Heart right ventricle (tissue), 16 donors: ENCODE results near the gene GCSAML. TPM values are rescaled to one million over a fixed set of nuclear protein-coding genes. Genes with fewer than 3 reads are reported as not detected.

Experiments
- ATAC-seq, 8 donors: fragments of 200-7000 bp; cut with Tn5 transposase; one replicate each; pipeline ENCODE4 v1.9.1; 2020; ENCODE audit warnings: mild to moderate bottlenecking in 8 of 8, moderate library complexity in 8 of 8, moderate number of reproducible peaks in 1 of 8
- DNase-seq, 2 donors: peaks; one replicate each; pipeline ENCODE4 v3.0.0-alpha.2; 2020
- H3K27ac ChIP-seq, 10 donors: fragments of 200-600 bp; sonication (generic) in 2 of 10; one replicate each; pipeline versions ENCODE4 v1.5.0 to v1.8.0; 2020 to 2022; ENCODE audit warnings: mild to moderate bottlenecking in 3 of 10
- H3K27me3 ChIP-seq, 7 donors: fragments of 200-600 bp; one replicate each; pipeline ENCODE4 v1.8.0; 2021 to 2022; ENCODE audit warnings: mild to moderate bottlenecking in 2 of 7
- H3K36me3 ChIP-seq, 9 donors: fragments of 200-600 bp; sonication (generic) in 1 of 9; one replicate each; pipeline versions ENCODE4 v1.5.0 to v1.8.0; 2020 to 2022; ENCODE audit warnings: mild to moderate bottlenecking in 2 of 9
- H3K4me1 ChIP-seq, 9 donors: fragments of 200-600 bp; sonication (generic) in 1 of 9; one replicate each; pipeline versions ENCODE4 v1.5.0 to v1.8.0; 2020 to 2022; ENCODE audit warnings: mild to moderate bottlenecking in 4 of 9
- H3K4me3 ChIP-seq, 10 donors: fragments of 200-600 bp; sonication (generic) in 2 of 10; one replicate each; pipeline versions ENCODE4 v1.5.0 to v1.8.0; 2020 to 2022; ENCODE audit warnings: mild to moderate bottlenecking in 7 of 10, moderate library complexity in 2 of 10
- H3K9me3 ChIP-seq, 11 donors: fragments of 200-600 bp in 10 of 11; sonication (generic) in 2 of 11; one replicate each; pipeline versions ENCODE4 v1.5.0 to v1.8.0; 2013 to 2022; ENCODE audit warnings: mild to moderate bottlenecking in 2 of 11, control low read depth in 1 of 11, moderate library complexity in 1 of 11
- WGBS, 2 donors: extraction: QIAGEN DNeasy Blood & Tissue Kit; methylation state at CpG; one replicate each; pipeline ENCODE4 v1.1.7; 2013; ENCODE audit warnings: inconsistent platforms in 1 of 2; 5-methylcytosine and 5-hydroxymethylcytosine counted together
- intact Hi-C, 10 donors: fragments of 100-400 bp; cut with DNase I; formaldehyde crosslinking; loops; one replicate each; pipeline versions ENCODE4 v1.11.1 to v1.14.2; 2022
- polyA plus RNA-seq, 2 donors: library from polyadenylated mRNA; stranded (reverse); fragments of 200-250 nt; gene quantifications; one replicate each; pipeline ENCODE4 v1.2.3, GENCODE V29; 2013
- total RNA-seq, 10 donors: library from RNA; stranded (reverse); fragmentation: NEBNext Ultra II Directional in 3 of 10; extraction: Animal tissue kit (Norgen Biotek cat#: 25700) in 3 of 10; gene quantifications; one replicate each; pipeline versions ENCODE4 v1.2.1 to v1.2.4, GENCODE V29; 2021 to 2023
- TF ChIP-seq, protein P1 (sequence below), 9 donors: fragments of 200-600 bp; sonication (generic) in 2 of 9; IDR thresholded peaks; one replicate each; pipeline versions ENCODE4 v1.5.0 to v1.8.0; 2021 to 2022; ENCODE audit warnings: antibody characterized with exemption in 9 of 9, mild to moderate bottlenecking in 5 of 9, moderate library complexity in 1 of 9
- donor health status: Arrhythmogenic right ventricular cardiomyopathy.
- donor health status: ischemic (EF 13 %, LVEDD 7.1; RV severe dilation, severe dysfunction).
- donor health status: healthy with polysubstance abuse.
- donor health status: DM: no; HTN: yes; CAD: no.
- donor health status: DM: no; HTN: no; CAD: no.
- donor health status: ischemic (EF 25% LVEDD 6.9; RV normal size, moderate dysfunction).
- donor health status: ischemic (EF 25% LVEDD 5.7; RV mildly dilated, moderate dysfunction).
- donor health status: healthy.
- donor health status: DM: yes; HTN: yes; CAD: no.
- donor health status: Ischemic cardiomyopathy.
- donor health status: ischemic (EF 35%, LVEDD 5.7; RV mildly dilated, moderate dysfunction).
- donor health status: nonischemic (EF 11% LVEDD 7.7; RV severe dilation, severe dysfunction).
- donor health status: DM: yes; HTN: yes; CAD: no.
- donor health status: PGD.
- donor health status: ischemic (EF 29% LVEDD 5.4; RV normal size, mild dysfunction).
- donor health status: nonischemic (EF 23%, LVEDD 6.1; RV moderate dilation, normal function).

GCSAML gene
- total and polyA plus RNA-seq, 12 donors, result under 0.01 to 0.44 (median 0.13) TPM; not detected in 8

DNA sequence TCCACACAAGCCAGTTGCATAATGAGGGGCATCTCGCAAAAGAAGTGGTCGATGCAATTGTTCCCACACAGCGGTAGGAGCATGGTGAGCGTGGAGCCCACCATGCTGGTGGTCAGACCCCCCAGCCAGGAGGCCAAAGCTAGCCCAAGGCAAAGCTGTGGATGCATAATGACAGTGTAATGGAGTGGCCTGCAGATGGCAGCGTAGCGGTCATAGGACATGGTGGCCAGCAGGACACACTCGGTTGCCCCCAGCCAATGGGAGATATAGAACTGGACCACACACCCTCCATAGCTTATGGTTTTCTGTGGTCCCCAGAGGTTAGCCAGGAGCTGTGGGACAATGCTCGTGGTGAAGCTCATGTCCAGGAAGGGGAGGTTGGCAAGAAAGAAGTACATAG is 17.0 kb upstream of the GCSAML start:
- no peak overlapping the region for H3K27ac ChIP-seq
- H3K4me1 ChIP-seq, result no peaks in the 10 kb centered on the region
- intact Hi-C loops, result no loop called here
- TF ChIP-seq, protein P1, sequence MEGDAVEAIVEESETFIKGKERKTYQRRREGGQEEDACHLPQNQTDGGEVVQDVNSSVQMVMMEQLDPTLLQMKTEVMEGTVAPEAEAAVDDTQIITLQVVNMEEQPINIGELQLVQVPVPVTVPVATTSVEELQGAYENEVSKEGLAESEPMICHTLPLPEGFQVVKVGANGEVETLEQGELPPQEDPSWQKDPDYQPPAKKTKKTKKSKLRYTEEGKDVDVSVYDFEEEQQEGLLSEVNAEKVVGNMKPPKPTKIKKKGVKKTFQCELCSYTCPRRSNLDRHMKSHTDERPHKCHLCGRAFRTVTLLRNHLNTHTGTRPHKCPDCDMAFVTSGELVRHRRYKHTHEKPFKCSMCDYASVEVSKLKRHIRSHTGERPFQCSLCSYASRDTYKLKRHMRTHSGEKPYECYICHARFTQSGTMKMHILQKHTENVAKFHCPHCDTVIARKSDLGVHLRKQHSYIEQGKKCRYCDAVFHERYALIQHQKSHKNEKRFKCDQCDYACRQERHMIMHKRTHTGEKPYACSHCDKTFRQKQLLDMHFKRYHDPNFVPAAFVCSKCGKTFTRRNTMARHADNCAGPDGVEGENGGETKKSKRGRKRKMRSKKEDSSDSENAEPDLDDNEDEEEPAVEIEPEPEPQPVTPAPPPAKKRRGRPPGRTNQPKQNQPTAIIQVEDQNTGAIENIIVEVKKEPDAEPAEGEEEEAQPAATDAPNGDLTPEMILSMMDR (IDR thresholded peaks at IDR 0.05), result no peak
- DNase-seq (no peak), ATAC-seq (no peak)
- 90 to 94% methylated on average over 8 of the region's 8 CpGs for WGBS, 2 donors
- H3K36me3 ChIP-seq, result no peaks in the 10 kb centered on the region
- no peak overlapping the region for H3K4me3 ChIP-seq
- H3K27me3 ChIP-seq, result peaks cover 0 to 39% (median 16%) of the 10 kb centered on the region in 7 donors
- no peaks in the 10 kb centered on the region for H3K9me3 ChIP-seq

DNA sequence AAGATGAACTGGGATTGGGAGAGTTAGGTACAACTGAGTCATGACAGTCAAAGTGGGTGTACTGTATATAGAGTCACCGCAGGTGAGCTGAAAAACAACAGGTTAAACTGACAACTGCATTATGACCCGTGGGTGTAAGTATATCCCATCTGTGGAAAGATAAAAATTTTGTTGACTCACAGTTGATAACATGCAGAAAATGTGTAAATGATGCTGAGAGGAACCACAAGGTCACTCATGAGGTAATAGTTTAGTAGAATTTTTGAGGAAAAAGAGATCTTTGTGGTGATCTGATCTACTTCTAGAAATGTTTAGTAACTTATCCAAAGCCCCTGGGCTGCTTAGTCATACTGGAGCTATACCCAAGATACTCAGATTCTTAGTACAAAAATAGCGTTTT is 13.5 kb upstream of the GCSAML start:
- H3K4me3 ChIP-seq, result no peak overlapping the region
- DNase-seq (no peak), ATAC-seq (no peak)
- peaks cover 0 to 7% (median 0%) of the 10 kb centered on the region in 11 donors for H3K9me3 ChIP-seq
- peaks cover 0 to 22% (median 14%) of the 10 kb centered on the region in 7 donors for H3K27me3 ChIP-seq
- no peak overlapping the region for H3K27ac ChIP-seq
- TF ChIP-seq, protein P1 (IDR thresholded peaks at IDR 0.05), result no peak
- WGBS, 2 donors, result 65 to 70% methylated on average over 3 of the region's 3 CpGs
- no peaks in the 10 kb centered on the region for H3K36me3 ChIP-seq
- H3K4me1 ChIP-seq, result no peaks in the 10 kb centered on the region
- intact Hi-C loops, result no loop called here

DNA sequence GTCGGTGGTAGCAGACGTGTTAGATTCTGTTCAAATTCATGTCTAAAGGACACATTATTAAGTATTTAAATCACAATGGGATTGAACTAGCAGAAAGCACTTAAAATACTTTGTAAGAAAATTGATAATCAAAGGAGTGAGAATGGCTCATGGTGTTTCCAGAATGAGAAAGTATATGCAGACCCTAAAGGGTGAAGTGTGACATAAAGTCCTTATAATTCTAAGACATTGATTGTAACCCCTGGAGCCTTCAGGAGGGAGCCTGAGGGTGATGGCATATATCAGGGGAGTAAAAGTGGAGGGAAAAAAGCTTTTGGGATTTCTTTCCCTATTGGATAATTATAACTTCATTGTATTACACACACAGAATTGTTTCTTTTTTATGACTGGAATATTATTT is 12.6 kb upstream of the GCSAML start, which contains the start of gene OR2C3:
Gene OR2C3 (minus strand): TSS at position 101 of the 400 bp plus-strand sequence. CDS start 3,929 bp downstream, outside the sequence.
- Histone ChIP-seq H3K4me3 (no peak within 1 kb of the TSS), H3K27ac (no peak within 1 kb of the TSS), H3K36me3 (no peaks in the 10 kb centered on the region), H3K9me3 (peaks cover 0 to 7% (median 0%) of the 10 kb centered on the region in 11 donors), H3K4me1 (no peaks in the 10 kb centered on the region), H3K27me3 (peaks cover 0 to 12% (median 7%) of the 10 kb centered on the region in 7 donors)
- intact Hi-C loops, result no loop called here
- DNase-seq, result no peak
- no peak for ATAC-seq
- 78 to 80% methylated on average over 2 of the region's 2 CpGs for WGBS, 2 donors
- TF ChIP-seq, protein P1 (IDR thresholded peaks at IDR 0.05), result no peak

DNA sequence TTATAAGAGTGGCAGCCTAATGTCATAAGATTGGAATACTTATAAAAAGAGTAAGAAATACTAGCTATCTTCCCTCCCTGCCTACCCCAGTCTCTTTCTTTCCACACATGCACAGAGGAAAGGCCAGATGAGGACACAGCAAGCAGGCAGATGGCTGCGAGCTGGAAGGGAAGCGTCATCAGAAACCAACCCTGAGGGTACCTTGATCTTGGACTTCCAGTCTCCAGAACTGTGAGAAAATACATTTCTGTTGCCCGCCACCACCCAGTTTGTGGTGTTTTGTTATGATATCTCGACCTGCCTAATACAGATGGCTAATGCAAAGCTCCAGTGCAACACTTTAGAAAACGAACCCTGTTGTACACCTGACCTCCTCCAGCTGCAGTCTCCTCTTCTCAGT is 10.4 kb upstream of the GCSAML start:
- intact Hi-C loops, result no loop called here
- ATAC-seq (no peak), DNase-seq (no peak)
- Histone ChIP-seq H3K27me3 (no peaks in the 10 kb centered on the region), H3K4me3 (no peak overlapping the region), H3K9me3 (peaks cover 0 to 7% (median 0%) of the 10 kb centered on the region in 11 donors), H3K4me1 (no peaks in the 10 kb centered on the region), H3K27ac (no peak overlapping the region), H3K36me3 (no peaks in the 10 kb centered on the region)
- TF ChIP-seq, protein P1 (IDR thresholded peaks at IDR 0.05), result no peak
- WGBS, 2 donors, result 79 to 81% methylated on average over 5 of the region's 5 CpGs
